Gastroesophageal sphincter (tissue), 4 donors: Measurements from ENCODE around the gene THRB. TPM values are rescaled to one million over a fixed set of nuclear protein-coding genes. Genes with fewer than 3 reads are reported as not detected.
A peak's percentile ranks its signal among the peaks of the same experiment; 100 is the strongest.
"Not testable (repeated sequence)": the region's sequence is repeated elsewhere in the genome, so short reads cannot be mapped to it uniquely, and the experiment has no call there.

Experiments
- ATAC-seq: fragments of 150-250 bp; one replicate; pipeline ENCODE4 v1.9.1; 2016; ENCODE audit warnings: mild to moderate bottlenecking, moderate library complexity
- H3K27ac ChIP-seq, 4 donors: fragments of 200-600 bp; sonication (generic) in 3 of 4; 1 replicate in 3 of 4; 2 replicates in 1 of 4; pipeline ENCODE4 v1.5.1; 2016 to 2019
- H3K27me3 ChIP-seq: fragments of 200-600 bp; sonication (generic); one replicate; pipeline ENCODE4 v1.5.1; 2019
- H3K36me3 ChIP-seq, 2 donors: fragments of 200-600 bp; sonication (generic); one replicate each; pipeline ENCODE4 v1.5.1; 2019; ENCODE audit warnings: control low read depth in 1 of 2
- H3K4me1 ChIP-seq, 3 donors: fragments of 200-600 bp; sonication (generic); 1 replicate in 2 of 3; 2 replicates in 1 of 3; pipeline ENCODE4 v1.5.1; 2016 to 2019; ENCODE audit warnings: control low read depth in 2 of 3
- H3K4me3 ChIP-seq, 2 donors: fragments of 200-600 bp; sonication (generic); one replicate each; pipeline ENCODE4 v1.5.1; 2019; ENCODE audit warnings: mild to moderate bottlenecking in 1 of 2, moderate library complexity in 1 of 2
- H3K9me3 ChIP-seq, 3 donors: fragments of 200-600 bp; sonication (generic); one replicate each; pipeline ENCODE4 v1.5.1; 2017 to 2019; ENCODE audit warnings: control low read depth in 2 of 3
- CTCF ChIP-seq, 4 experiments: fragments of 200-600 bp in 2 of 4; fragments of 450-650 bp in 2 of 4; sonication (generic) in 1 of 4; IDR thresholded peaks; one replicate each; pipeline ENCODE4 v1.5.1; 2017 to 2019; ENCODE audit warnings: antibody characterized with exemption in 4 of 4, mild to moderate bottlenecking in 2 of 4, moderate library complexity in 2 of 4
- EP300 ChIP-seq: sonication (generic); formaldehyde crosslinking; IDR thresholded peaks from one replicate; pipeline ENCODE4 v1.6.1; 2017; ENCODE audit warnings: antibody characterized with exemption, mild to moderate bottlenecking
- POLR2A ChIP-seq, 2 donors: fragments of 450-650 bp; IDR thresholded peaks; one replicate each; pipeline ENCODE4 v1.6.1; 2017; ENCODE audit warnings: antibody characterized with exemption in 2 of 2, mild to moderate bottlenecking in 2 of 2, moderate library complexity in 1 of 2
- POLR2AphosphoS5 ChIP-seq: sonication (generic); formaldehyde crosslinking; IDR thresholded peaks from one replicate; pipeline ENCODE4 v1.6.1; 2017; ENCODE audit warnings: antibody characterized with exemption
- WGBS, 2 donors: methylation state at CpG; one replicate each; pipeline ENCODE4 v1.1.5; 2018; ENCODE audit warnings: low coverage in 1 of 2; 5-methylcytosine and 5-hydroxymethylcytosine counted together
- total RNA-seq, 4 donors: library from RNA; depleted of rRNA; stranded (reverse); fragments of >200 nt; gene quantifications; one replicate each; pipeline ENCODE4 v1.1.0, GENCODE V29; 2016

Gene THRB
- total RNA-seq, 4 donors from 2014 or later = 42.5 to 61.9 (median 55.8) TPM

DNA sequence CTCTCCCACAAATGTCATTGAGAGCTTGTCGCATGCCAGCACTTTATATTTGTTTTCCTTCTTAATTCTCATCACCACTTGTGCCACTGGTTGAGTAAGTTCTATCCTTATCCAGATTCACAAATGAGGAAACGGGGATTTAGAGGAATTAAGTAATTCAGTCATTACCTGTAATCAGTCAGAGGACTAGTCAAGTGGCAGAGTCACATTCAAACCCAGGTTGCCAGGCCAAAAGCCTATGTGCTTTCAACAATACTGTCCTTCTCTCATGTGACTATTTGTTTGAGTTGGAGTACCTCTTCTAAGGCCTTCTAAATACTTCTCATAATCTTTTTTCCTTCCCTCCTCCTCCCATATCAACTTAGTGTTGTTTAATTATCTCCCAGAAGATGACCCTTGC is 76.9 kb downstream of the THRB start:
- Histone ChIP-seq H3K4me3 (no peak overlapping the region), H3K4me1 (peaks cover 4 to 36% (median 5%) of the 10 kb centered on the region in 3 donors), H3K27ac (no peak overlapping the region), H3K27me3 (no peaks in the 10 kb centered on the region), H3K36me3 (no peaks in the 10 kb centered on the region), H3K9me3 (no peaks in the 10 kb centered on the region)
- no peak for TF ChIP-seq CTCF (IDR thresholded peaks at IDR 0.05)
- no peak for TF ChIP-seq EP300
- no peak for TF ChIP-seq POLR2AphosphoS5
- TF ChIP-seq POLR2A (IDR thresholded peaks at IDR 0.05) = no peak
- WGBS, 2 donors = 90 to 93% methylated on average over 2 of the region's 2 CpGs
- no peak for ATAC-seq

DNA sequence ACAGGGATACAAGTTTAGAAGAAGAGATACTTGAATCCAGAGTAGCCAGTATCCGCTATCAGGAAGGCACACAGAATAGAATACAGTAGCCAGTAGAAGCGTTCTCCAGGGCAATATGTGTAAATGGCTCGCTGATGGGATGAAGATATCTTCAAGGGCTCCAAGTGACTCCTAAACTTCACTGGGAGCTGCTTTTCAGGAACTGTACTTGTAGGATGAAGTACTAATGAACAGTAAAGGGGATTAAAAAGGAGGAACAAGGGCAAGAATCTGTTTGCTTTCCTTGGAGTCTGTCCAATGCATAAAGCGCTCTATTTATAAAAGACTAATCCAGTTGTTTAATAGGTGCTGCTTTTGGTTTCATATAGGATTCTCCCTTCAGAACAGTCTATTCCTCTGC is 78.4 kb downstream of the THRB start:
- Histone ChIP-seq H3K9me3 (no peaks in the 10 kb centered on the region), H3K4me3 (no peak overlapping the region), H3K27ac (peak overlapping the region in 1 of 4 donors; percentile 21), H3K4me1 (peaks cover 4 to 40% (median 5%) of the 10 kb centered on the region in 3 donors), H3K27me3 (no peaks in the 10 kb centered on the region), H3K36me3 (no peaks in the 10 kb centered on the region)
- WGBS, 2 donors = 32 to 42% methylated on average over 4 of the region's 4 CpGs
- no peak for TF ChIP-seq EP300
- no peak for TF ChIP-seq POLR2A (IDR thresholded peaks at IDR 0.05)
- no peak for TF ChIP-seq CTCF (IDR thresholded peaks at IDR 0.05)
- no peak for TF ChIP-seq POLR2AphosphoS5
- no peak for ATAC-seq

- Histone ChIP-seq H3K27me3 (no peaks in the 10 kb centered on the region), H3K9me3 (no peaks in the 10 kb centered on the region), H3K4me1 (peaks cover 4 to 40% (median 5%) of the 10 kb centered on the region in 3 donors), H3K27ac (no peak overlapping the region), H3K4me3 (no peak overlapping the region), H3K36me3 (no peaks in the 10 kb centered on the region)
- 46 to 78% methylated on average over 3 of the region's 3 CpGs for WGBS, 2 donors
- ATAC-seq = no peak
- TF ChIP-seq POLR2A (IDR thresholded peaks at IDR 0.05) = no peak
- TF ChIP-seq POLR2AphosphoS5 = no peak
- no peak for TF ChIP-seq CTCF (IDR thresholded peaks at IDR 0.05)
- TF ChIP-seq EP300 = no peak
Observed at GRCh38 chr3:24415824-24416223, 78.8 kb downstream of the THRB start.

GRCh38 chr3:24413662-24414061 is 81.0 kb downstream of the THRB start:
- WGBS, 2 donors = 89 to 93% methylated on average over 3 to 5 of the region's 5 CpGs
- not testable (repeated sequence) for H3K4me3 ChIP-seq, H3K27me3 ChIP-seq, ATAC-seq, H3K27ac ChIP-seq, H3K36me3 ChIP-seq, H3K9me3 ChIP-seq
- peaks cover 4 to 28% (median 5%) of the 10 kb centered on the region in 3 donors for H3K4me1 ChIP-seq

DNA sequence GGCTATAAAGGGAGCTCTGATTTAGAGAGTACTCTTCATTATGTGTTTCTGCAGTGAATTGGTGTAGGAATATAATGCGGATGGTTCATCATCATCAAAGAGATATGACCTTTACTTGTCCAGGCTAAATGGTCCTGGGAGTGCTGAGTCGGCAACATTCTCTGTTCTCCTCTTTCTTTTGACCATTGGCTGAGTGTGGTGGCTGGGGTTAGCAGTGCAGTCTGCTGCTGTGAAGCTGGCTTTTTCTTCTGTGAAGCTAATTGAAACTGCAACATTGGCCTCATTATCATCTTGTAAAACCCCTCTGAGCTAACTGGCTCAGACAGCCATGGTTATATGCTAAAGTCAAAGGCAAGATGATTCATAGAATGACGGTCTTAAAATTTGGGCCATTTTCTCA is 83.8 kb downstream of the THRB start:
- H3K36me3 ChIP-seq = no peaks in the 10 kb centered on the region
- no peak for ATAC-seq
- 84% methylated on average over 3 of the region's 3 CpGs for WGBS, 2 donors
- H3K27ac ChIP-seq = no peak overlapping the region
- TF ChIP-seq EP300 (no peak), POLR2A (IDR thresholded peaks at IDR 0.05) (no peak), POLR2AphosphoS5 (no peak), CTCF (IDR thresholded peaks at IDR 0.05) (no peak)
- no peaks in the 10 kb centered on the region for H3K27me3 ChIP-seq
- H3K4me1 ChIP-seq = peaks cover 0 to 11% (median 0%) of the 10 kb centered on the region in 3 donors
- no peaks in the 10 kb centered on the region for H3K9me3 ChIP-seq
- no peak overlapping the region for H3K4me3 ChIP-seq
